Activated naive CD8-positive, alpha-beta T cell treated with anti-CD3 and anti-CD28 coated beads, Interleukin-2, amount 10 ng/mL, durations not matched to agents 7 days and 5 days (primary cell): Measurements from ENCODE around the gene LHFPL5. TPM values are rescaled to one million over a fixed set of nuclear protein-coding genes. Genes with fewer than 3 reads are reported as not detected.

Experiments used
- ATAC-seq: fragments of 150-1000 bp; cut with Tn5 transposase; one replicate; pipeline ENCODE4 v1.10.0; 2021; ENCODE audit warnings: low read depth, moderate library complexity
- POLR2A ChIA-PET: fragments of 350-600 bp; sonication (Branson Sonifier 250); formaldehyde crosslinking; loops from one replicate; lab custom pipeline; 2021; ENCODE audit warnings: antibody characterized with exemption; lab: Charles Lee
- DNase-seq: peaks from one replicate; pipeline ENCODE4 v3.0.0; 2021
- H3K27ac Mint-ChIP-seq: one replicate; pipeline ENCODE4 v1.8.0; 2022; ENCODE audit warnings: mild to moderate bottlenecking, mixed read lengths
- H3K27me3 Mint-ChIP-seq: one replicate; pipeline ENCODE4 v1.8.0; 2022; ENCODE audit warnings: mild to moderate bottlenecking, moderate library complexity, mixed read lengths
- H3K36me3 Mint-ChIP-seq: one replicate; pipeline ENCODE4 v1.8.0; 2021; ENCODE audit warnings: mild to moderate bottlenecking, mixed read lengths
- H3K4me1 Mint-ChIP-seq: one replicate; pipeline ENCODE4 v1.8.0; 2021; ENCODE audit warnings: mixed read lengths
- H3K4me3 Mint-ChIP-seq: one replicate; pipeline ENCODE4 v1.8.0; 2022; ENCODE audit warnings: mild to moderate bottlenecking, moderate library complexity, mixed read lengths
- H3K9me3 Mint-ChIP-seq: one replicate; pipeline ENCODE4 v1.8.0; 2021; ENCODE audit warnings: mixed read lengths
- total RNA-seq, 2 experiments: library from RNA; stranded (reverse); gene quantifications; one replicate each; pipeline ENCODE4 v1.2.3, GENCODE V29; 2021

LHFPL5 gene
- not detected for total RNA-seq

DNA sequence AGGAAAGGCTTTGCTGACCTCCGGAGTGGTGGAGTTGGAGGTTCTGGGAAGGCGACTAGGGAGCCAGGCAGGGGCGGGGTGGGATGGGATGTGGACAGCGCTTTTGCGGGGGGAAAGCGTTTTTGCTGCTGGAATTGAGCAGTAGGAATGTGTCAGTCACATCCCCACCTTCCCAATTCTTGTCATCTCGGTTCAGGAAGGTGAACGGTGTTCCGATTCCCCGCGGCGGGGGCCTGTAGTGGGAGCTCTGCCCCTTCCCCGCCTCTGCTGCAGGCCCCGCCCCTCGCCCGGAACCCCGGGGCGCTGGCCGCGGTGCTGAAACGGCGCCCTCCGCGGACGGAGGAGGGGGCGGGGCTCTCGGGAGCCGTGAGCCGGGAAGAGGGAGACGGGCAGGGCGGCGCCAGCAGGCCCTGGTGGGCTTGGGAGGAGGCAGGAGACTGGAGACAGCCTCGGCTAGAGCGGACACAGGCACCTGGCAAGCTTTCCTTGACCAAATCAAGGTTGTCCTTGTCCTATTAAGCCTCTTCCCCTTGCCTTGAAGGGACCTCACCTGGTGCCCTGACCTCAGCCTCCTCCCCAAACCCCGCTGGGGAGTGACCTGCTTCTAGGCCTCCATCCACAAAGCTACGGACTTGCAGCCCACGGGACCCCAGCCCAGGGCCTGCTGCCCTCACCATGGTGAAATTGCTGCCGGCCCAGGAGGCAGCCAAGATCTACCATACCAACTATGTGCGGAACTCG lies at the start of gene LHFPL5:
TSS of gene LHFPL5 (plus strand) at position 357 of the 741 bp plus-strand sequence. CDS start at position 676, 319 bp downstream.
- no peak within 1 kb of the TSS for H3K27ac Mint-ChIP-seq
- H3K27me3 Mint-ChIP-seq, result peaks cover 11% of the 10 kb centered on the region
- DNase-seq, result peak; percentile 87
- H3K4me3 Mint-ChIP-seq, result peak within 1 kb of the TSS; percentile 25
- peaks cover 2% of the 10 kb centered on the region for H3K4me1 Mint-ChIP-seq
- ATAC-seq, result peak; percentile 70
- no peaks in the 10 kb centered on the region for H3K36me3 Mint-ChIP-seq
- POLR2A ChIA-PET, result no interaction called here
- H3K9me3 Mint-ChIP-seq, result no peaks in the 10 kb centered on the region

DNA sequence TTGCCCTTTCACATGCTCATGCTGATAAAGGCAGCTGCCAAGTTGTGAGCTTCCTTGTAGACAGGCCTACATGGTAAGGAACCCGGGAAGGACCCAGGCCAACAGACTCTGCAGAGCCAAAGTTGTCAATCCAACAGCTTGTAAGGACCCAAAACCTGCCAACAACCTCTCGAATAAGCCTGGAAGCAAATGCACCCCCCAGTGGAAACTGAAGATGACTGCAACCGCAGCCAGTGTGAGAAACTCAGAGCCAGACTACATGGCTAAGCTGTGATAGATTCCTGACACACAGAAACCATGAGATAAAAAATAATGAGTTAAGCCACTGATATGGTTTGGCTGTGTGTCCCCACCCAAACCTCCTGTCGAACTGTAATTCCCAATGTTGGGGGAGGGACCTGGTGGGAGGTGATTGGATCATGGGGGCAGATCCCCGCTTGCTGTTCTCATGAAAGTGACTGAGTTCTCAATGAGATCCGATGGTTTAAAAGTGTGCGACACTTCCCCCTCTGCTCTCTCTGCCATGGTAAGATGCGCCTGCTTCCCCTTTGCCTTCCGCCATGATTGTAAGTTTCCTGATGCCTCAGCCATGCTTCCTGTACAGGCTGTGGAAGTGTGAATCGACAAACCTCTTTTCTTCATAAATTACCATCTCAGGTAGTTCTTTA lies 47.6 kb upstream of the LHFPL5 start:
- peaks cover 4% of the 10 kb centered on the region for H3K4me1 Mint-ChIP-seq
- no peak overlapping the region for H3K4me3 Mint-ChIP-seq
- no peaks in the 10 kb centered on the region for H3K9me3 Mint-ChIP-seq
- H3K36me3 Mint-ChIP-seq, result no peaks in the 10 kb centered on the region
- DNase-seq (no peak), ATAC-seq (no peak)
- POLR2A ChIA-PET, result no interaction called here
- peaks cover 27% of the 10 kb centered on the region for H3K27me3 Mint-ChIP-seq
- no peak overlapping the region for H3K27ac Mint-ChIP-seq

DNA sequence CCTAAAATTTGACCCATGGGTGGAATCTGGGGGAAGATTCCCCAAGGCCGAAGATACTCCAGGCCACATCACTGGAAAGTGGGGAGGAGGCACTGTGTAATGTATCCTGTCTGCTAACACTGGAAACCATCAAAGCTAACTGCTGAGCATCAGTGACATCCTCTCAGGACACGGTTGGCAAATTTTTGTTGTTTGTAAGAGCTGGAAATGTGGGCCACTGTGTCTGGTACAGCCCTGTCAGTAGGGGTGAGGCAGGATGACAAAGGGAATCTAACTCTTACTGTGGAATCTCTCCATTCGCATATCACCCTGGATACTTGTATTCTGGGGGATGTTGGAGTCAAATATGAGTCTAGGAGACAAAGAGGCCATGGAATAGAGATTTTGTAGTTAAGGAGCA lies 45.7 kb upstream of the LHFPL5 start:
- Mint-ChIP-seq H3K4me3 (no peak overlapping the region), H3K4me1 (peaks cover 6% of the 10 kb centered on the region), H3K27me3 (peaks cover 45% of the 10 kb centered on the region), H3K36me3 (no peaks in the 10 kb centered on the region), H3K27ac (no peak overlapping the region), H3K9me3 (no peaks in the 10 kb centered on the region)
- DNase-seq (no peak), ATAC-seq (no peak)
- POLR2A ChIA-PET, result no interaction called here

DNA sequence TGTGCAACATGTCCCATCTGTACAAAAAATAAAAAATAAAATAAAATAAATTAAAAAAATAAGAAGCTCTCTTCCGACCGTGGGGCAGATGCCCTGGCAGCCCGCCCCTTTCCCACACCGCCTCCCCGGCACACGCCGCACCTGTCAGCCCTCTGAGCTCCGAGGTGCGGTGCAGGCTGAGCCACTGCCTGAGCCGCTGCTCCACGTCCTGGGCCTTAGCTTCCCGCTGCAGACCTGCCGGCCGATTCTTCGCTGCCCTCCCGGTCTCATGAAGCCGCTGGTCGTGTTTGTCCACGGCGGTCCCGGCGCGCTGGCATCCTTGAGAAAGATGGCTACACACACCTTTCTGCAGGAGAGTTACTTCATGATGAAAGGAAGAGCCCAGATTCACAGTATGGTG lies 39.4 kb upstream of the LHFPL5 start:
- no peaks in the 10 kb centered on the region for H3K9me3 Mint-ChIP-seq
- no peak for ATAC-seq

DNA sequence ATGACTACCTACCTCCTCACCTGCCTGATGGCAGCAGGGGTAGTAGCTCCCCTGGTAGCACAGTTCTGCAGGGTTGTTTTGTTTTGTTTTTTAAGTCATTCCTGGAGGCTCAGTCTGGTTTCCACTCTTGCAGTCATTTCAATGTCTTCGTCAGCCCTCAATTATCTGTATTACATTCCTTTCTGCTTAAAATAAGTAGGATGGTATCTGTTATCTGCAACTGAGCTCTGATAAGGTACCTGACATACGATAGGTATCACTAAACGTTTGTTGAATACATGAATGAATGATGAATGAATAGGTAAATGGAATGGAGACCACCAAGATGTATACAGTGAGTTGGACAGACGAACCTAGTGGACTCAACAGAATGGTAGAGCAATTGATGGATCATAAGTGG lies 35.9 kb upstream of the LHFPL5 start:
- no peak overlapping the region for H3K27ac Mint-ChIP-seq
- H3K27me3 Mint-ChIP-seq, result peaks cover 25% of the 10 kb centered on the region
- H3K9me3 Mint-ChIP-seq, result no peaks in the 10 kb centered on the region
- ATAC-seq (no peak), DNase-seq (no peak)
- H3K4me1 Mint-ChIP-seq, result peaks cover 3% of the 10 kb centered on the region
- POLR2A ChIA-PET, result no interaction called here
- H3K4me3 Mint-ChIP-seq, result no peak overlapping the region
- H3K36me3 Mint-ChIP-seq, result no peaks in the 10 kb centered on the region

More for the DNA sequence above, 39.4 kb upstream of the LHFPL5 start:
- H3K27ac Mint-ChIP-seq, result no peak overlapping the region
- no peaks in the 10 kb centered on the region for H3K36me3 Mint-ChIP-seq
- H3K27me3 Mint-ChIP-seq, result peaks cover 58% of the 10 kb centered on the region
- DNase-seq, result no peak
- peaks cover 2% of the 10 kb centered on the region for H3K4me1 Mint-ChIP-seq
- no peak overlapping the region for H3K4me3 Mint-ChIP-seq
- POLR2A ChIA-PET, result no interaction called here

DNA sequence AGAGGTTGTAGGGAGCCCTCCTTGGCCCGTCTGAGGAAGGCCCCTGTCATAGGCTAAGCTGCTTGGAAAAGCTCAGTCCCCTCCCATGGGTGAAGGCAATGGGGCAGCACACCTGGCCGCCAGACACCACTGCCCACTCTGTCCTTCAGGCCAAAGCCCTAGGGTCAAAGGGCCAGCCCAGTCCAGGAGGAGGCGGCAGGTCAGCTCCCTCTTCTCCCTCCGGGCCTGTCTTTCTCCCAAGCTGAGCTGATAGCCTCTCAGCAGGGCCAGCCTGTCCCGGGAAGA lies 33.9 kb upstream of the LHFPL5 start:
- POLR2A ChIA-PET, result no interaction called here
- Mint-ChIP-seq H3K4me3 (no peak overlapping the region), H3K36me3 (no peaks in the 10 kb centered on the region), H3K27ac (no peak overlapping the region), H3K4me1 (peaks cover 3% of the 10 kb centered on the region), H3K27me3 (peaks cover 23% of the 10 kb centered on the region), H3K9me3 (no peaks in the 10 kb centered on the region)
- ATAC-seq (no peak), DNase-seq (no peak)

DNA sequence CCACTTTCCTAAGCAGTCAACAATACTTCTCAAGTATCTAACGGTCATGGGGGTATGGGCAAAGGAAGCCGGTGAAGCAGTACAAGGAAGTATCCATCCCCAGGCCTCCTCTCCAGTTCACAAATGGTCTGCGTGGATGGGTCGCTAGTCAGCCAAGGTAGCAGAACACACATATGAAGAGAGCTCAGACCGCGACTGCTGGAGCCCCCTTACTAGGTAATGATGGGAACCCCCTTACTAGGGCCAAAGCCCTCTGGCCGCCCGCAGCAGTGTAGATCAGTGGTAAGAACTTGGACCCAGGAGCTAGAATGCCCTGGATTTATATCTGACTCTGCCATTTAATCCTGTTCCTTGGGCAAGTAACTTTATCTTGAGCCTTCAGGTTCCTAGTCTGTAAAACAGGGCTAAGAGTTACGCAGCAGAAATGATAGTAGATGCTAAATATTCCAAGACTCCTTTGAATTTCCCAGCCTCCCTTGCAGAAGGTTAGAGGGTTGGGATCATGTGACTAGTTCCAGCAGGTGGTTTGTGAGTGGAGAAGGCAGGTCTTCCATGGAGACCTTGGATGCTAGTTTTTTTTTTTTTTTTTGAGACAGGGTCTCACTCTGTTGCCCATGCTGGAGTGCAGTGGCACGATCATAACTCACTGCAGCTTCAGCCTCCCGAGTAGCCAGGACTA lies 30.9 kb upstream of the LHFPL5 start:
- Mint-ChIP-seq H3K4me1 (peaks cover 5% of the 10 kb centered on the region), H3K9me3 (no peaks in the 10 kb centered on the region), H3K27me3 (peaks cover 26% of the 10 kb centered on the region), H3K4me3 (no peak overlapping the region), H3K27ac (no peak overlapping the region), H3K36me3 (no peaks in the 10 kb centered on the region)
- DNase-seq, result no peak
- POLR2A ChIA-PET, result no interaction called here
- no peak for ATAC-seq

DNA sequence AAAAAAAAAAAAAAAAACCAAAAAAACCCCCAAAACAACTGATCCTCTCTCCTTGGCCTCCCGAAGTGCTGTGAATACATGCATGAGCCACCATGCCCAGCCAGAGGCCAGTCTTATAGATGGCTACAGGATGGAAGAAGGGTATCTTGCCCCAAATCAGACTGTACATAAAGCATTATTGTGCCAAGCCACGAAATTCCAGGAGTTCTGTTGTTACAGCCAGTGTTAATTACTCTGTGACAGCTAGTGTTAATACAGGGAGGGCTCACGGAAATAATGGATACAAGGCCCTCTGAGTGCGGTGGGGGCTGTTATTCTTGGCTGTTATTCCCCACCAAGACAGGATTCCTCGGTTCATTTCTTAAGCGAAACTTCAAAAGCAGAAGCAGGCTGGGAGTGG lies 30.1 kb upstream of the LHFPL5 start:
- ATAC-seq, result no peak
- H3K27ac Mint-ChIP-seq, result no peak overlapping the region
- POLR2A ChIA-PET, result no interaction called here
- H3K27me3 Mint-ChIP-seq, result peaks cover 27% of the 10 kb centered on the region
- no peak overlapping the region for H3K4me3 Mint-ChIP-seq
- no peaks in the 10 kb centered on the region for H3K36me3 Mint-ChIP-seq
- H3K9me3 Mint-ChIP-seq, result no peaks in the 10 kb centered on the region
- peaks cover 5% of the 10 kb centered on the region for H3K4me1 Mint-ChIP-seq
- no peak for DNase-seq

DNA sequence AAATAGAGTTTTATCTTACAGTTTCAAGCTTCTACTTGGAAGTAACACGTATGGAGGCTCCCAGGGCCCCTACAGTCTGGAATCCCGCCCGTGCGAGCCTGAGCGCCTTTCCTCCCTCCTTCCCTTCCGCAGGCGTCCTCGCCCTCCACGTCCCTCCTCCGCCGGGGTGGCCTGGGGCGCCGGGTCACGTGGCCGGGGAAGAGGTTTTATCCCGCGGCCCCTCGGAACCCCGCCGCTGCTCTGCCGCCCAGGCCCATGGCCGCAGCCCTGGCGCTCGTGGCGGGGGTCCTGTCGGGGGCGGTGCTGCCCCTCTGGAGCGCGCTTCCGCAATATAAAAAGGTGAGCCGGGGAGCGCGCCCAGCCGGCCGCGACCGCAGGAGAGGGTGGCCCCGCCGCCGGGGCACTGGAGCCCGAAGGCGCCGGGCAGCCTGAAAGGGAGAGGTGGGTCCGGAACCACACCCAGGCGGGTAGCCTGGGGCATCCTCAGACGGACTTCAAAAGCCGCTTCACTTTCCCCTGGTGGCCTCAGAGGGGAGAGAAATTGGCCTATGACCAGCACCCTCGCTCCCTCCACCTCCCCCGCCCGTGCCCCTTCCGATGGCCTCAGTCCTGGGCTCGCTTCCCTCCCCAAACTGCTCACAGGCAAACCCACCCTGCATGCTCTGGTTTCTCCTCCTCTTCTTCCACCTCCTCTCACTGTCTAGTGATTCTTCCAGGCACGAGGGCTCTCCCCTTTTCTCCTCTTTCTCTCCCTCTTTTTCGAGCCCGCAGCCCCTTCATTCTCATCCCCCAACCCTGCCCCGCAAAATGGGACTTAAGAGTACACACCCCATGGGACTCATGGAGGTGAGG lies 28.6 kb upstream of the LHFPL5 start, which contains the start of gene CLPSL2:
TSS of gene CLPSL2 (plus strand) at position 235 of the 852 bp plus-strand sequence. CDS start at position 256, 21 bp downstream.
- peak within 1 kb of the TSS; percentile 70 for H3K4me3 Mint-ChIP-seq
- H3K9me3 Mint-ChIP-seq, result no peaks in the 10 kb centered on the region
- ATAC-seq (peak; percentile 18), DNase-seq (peak; percentile 42)
- peaks cover 4% of the 10 kb centered on the region for H3K4me1 Mint-ChIP-seq
- H3K36me3 Mint-ChIP-seq, result no peaks in the 10 kb centered on the region
- no peak within 1 kb of the TSS for H3K27ac Mint-ChIP-seq
- POLR2A ChIA-PET, result no interaction called here
- peaks cover 30% of the 10 kb centered on the region for H3K27me3 Mint-ChIP-seq

DNA sequence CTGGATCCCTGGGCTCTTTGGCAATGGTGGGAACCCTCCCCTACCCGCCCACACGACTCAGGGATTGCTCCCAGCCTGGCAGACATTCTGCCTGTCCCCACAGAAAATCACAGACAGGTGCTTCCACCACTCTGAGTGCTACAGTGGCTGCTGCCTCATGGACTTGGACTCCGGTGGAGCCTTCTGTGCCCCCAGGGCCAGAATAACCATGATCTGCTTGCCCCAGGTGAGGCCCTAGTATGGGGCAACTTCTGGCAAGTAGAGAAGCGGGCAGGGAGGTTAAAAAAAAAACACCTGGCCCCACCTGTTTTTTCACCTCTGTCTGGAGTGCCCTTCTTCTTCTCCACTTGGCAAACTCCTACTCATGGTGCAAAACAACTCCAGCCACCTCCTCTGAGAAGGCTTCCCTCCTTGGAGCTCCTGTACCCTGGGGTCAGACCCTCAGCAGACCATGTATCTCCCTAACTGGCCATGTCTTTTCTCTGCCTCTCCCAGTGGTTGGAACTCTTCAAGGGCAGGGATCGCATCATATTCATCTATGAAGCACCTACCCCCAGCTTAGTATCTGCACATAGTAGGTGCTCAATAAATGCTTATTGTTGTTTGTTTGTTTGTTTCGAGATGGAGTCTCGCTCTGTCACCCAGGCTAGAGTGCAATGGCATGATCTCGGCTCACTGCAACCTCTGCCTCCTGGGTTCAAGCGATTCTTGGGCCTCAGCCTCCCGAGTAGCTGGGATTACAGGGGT lies 27.6 kb upstream of the LHFPL5 start:
- ATAC-seq (no peak), DNase-seq (no peak)
- Mint-ChIP-seq H3K9me3 (no peaks in the 10 kb centered on the region), H3K36me3 (no peaks in the 10 kb centered on the region), H3K4me3 (peak overlapping the region; percentile 29), H3K27me3 (peaks cover 32% of the 10 kb centered on the region), H3K27ac (no peak overlapping the region), H3K4me1 (peaks cover 4% of the 10 kb centered on the region)
- POLR2A ChIA-PET, result no interaction called here

DNA sequence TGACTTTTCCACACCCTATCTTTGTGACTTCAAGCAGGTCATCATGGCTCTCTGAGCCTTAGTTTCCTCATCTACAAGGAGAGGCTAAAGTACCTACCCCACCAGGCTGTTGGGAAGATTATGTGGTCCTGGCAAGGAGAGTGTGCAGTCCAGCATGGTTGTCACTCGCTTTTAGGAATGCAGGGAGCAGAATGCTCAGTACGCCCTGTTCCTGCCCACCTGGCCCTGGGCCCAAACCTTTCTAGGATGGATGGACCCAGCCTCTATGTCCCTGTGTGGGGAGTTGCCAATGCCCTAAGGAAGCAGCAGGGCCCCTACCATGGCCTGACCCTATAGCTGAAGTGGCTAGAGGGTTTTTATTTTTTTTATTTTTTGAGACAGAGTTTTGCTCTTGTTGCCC lies 26.7 kb upstream of the LHFPL5 start:
- Mint-ChIP-seq H3K9me3 (no peaks in the 10 kb centered on the region), H3K4me1 (peaks cover 4% of the 10 kb centered on the region), H3K4me3 (no peak overlapping the region), H3K27me3 (peaks cover 32% of the 10 kb centered on the region), H3K27ac (no peak overlapping the region), H3K36me3 (no peaks in the 10 kb centered on the region)
- POLR2A ChIA-PET, result no interaction called here
- no peak for DNase-seq
- no peak for ATAC-seq

DNA sequence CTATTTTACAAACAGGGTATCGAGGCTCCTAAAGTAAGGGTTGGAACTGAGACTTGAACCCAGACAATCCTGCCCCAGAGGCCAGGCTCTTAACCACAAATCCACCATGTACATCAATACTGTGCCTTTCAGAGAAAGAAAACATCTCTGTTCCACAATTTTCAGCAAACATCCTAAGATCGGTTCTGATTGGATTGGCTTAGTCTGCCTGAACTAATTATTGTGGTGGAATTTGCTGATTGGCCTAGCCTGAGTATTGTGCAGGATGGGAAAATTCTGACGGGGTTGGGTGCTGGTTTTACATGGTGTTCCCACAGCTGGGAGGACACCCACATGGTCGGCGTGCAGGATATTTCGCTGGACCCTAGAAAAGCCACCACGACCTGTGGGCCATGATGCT lies 24.4 kb upstream of the LHFPL5 start, which contains the start of gene CLPSL1:
TSS of gene CLPSL1 (plus strand) at position 301 of the 400 bp plus-strand sequence. CDS start at position 393, 92 bp downstream.
- H3K27me3 Mint-ChIP-seq, result peaks cover 33% of the 10 kb centered on the region
- DNase-seq (no peak), ATAC-seq (no peak)
- peaks cover 3% of the 10 kb centered on the region for H3K4me1 Mint-ChIP-seq
- POLR2A ChIA-PET, result interaction anchor here (0.5 kb wide), 1 partner anchor 931 kb away, joined by 3 read pairs; no protein-coding TSS in a partner anchor
- no peaks in the 10 kb centered on the region for H3K36me3 Mint-ChIP-seq
- H3K9me3 Mint-ChIP-seq, result no peaks in the 10 kb centered on the region
- H3K4me3 Mint-ChIP-seq, result no peak within 1 kb of the TSS
- no peak within 1 kb of the TSS for H3K27ac Mint-ChIP-seq
